ENCODE measurements around the gene ZFX.

Gene ZFX

DNA sequence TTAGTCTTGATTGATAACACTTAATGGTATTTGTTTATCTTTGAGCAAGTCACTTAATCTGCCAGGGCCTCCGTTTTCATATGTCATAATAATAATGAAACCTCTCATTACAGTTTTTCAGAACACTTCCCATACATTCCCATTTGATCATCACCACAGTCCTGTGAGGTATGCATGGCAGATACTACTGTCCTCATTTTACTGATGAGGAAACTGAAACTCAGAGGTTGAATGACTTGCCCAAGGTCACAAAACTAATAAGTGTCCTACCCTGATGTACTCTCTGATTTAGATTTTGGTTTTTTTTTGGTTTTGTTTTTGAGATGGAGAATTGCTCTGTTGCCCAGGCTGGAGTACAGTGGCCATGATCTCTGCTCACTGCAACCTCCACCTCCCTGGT, 25.7 kb downstream of the ZFX start:
- Histone ChIP-seq H4K20me1 (ENCODE audit: insufficient read depth, low read length, poor library complexity, severe bottlenecking) (peaks cover 18% of the 10 kb centered on the region), H3K79me2 (ENCODE audit: insufficient read depth, low read length) (peaks cover 50% of the 10 kb centered on the region), H3K9me2 (replicated peaks; ENCODE audit: low read depth, low read length) (no peaks in the 10 kb centered on the region), H3K9me3 (ENCODE audit: insufficient read depth, low read depth, low read length) (no peaks in the 10 kb centered on the region), H3K9ac (ENCODE audit: low read depth, low read length, poor library complexity, severe bottlenecking) (no peak overlapping the region), H3K36me3 (ENCODE audit: insufficient read depth, low read length) (peaks cover 53% of the 10 kb centered on the region; the same call in 1 of the 2 replicates), H3K27me3 (ENCODE audit: insufficient read depth, low read length, poor library complexity, severe bottlenecking) (no peaks in the 10 kb centered on the region), H3F3A (ENCODE audit: low read depth) (no peaks in the 10 kb centered on the region), H3K4me2 (ENCODE audit: low read depth, low read length, poor library complexity, severe bottlenecking) (no peak overlapping the region), H3K4me1 (ENCODE audit: insufficient read depth, low read length, poor library complexity, severe bottlenecking) (no peaks in the 10 kb centered on the region), H2AFZ (ENCODE audit: low read length) (no peak overlapping the region), H3K4me3 (ENCODE audit: low read length, poor library complexity, severe bottlenecking) (no peak overlapping the region)
- TF ChIP-seq, protein P1, sequence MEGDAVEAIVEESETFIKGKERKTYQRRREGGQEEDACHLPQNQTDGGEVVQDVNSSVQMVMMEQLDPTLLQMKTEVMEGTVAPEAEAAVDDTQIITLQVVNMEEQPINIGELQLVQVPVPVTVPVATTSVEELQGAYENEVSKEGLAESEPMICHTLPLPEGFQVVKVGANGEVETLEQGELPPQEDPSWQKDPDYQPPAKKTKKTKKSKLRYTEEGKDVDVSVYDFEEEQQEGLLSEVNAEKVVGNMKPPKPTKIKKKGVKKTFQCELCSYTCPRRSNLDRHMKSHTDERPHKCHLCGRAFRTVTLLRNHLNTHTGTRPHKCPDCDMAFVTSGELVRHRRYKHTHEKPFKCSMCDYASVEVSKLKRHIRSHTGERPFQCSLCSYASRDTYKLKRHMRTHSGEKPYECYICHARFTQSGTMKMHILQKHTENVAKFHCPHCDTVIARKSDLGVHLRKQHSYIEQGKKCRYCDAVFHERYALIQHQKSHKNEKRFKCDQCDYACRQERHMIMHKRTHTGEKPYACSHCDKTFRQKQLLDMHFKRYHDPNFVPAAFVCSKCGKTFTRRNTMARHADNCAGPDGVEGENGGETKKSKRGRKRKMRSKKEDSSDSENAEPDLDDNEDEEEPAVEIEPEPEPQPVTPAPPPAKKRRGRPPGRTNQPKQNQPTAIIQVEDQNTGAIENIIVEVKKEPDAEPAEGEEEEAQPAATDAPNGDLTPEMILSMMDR (conservative IDR thresholded peaks at IDR 0.05; ENCODE audit: low read length), result no peak
- TF ChIP-seq EZH2phosphoT487 (IDR thresholded peaks at IDR 0.05; ENCODE audit: borderline replicate concordance), result no peak

DNA sequence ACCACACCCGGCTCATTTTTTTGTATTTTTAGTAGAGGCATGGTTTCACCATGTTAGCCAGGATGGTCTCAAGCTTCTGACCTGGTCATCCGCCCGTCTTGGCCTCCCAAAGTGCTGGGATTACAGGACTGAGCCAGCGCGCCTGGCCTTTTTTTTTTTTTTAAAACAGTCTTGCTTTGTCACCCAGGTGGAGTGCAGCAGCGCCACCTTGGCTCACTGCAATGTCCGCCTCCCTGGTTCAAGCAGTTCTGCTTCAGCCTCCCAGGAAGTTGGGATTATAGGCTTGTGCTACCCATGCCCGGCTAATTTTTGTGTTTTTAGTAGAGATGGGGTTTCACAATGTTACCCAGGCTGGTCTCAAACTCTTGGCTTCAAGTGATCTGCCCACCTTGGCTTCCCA, 28.9 kb downstream of the ZFX start:
- Histone ChIP-seq H3K9ac (ENCODE audit: low read depth, low read length, poor library complexity, severe bottlenecking) (no peak overlapping the region), H4K20me1 (ENCODE audit: insufficient read depth, low read length, poor library complexity, severe bottlenecking) (peaks cover 9% of the 10 kb centered on the region), H3K9me3 (ENCODE audit: insufficient read depth, low read depth, low read length) (no peaks in the 10 kb centered on the region), H3K27me3 (ENCODE audit: insufficient read depth, low read length, poor library complexity, severe bottlenecking) (no peaks in the 10 kb centered on the region), H3K4me1 (ENCODE audit: insufficient read depth, low read length, poor library complexity, severe bottlenecking) (no peaks in the 10 kb centered on the region), H3K4me3 (ENCODE audit: low read length, poor library complexity, severe bottlenecking) (no peak overlapping the region), H3F3A (ENCODE audit: low read depth) (no peaks in the 10 kb centered on the region), H3K36me3 (ENCODE audit: insufficient read depth, low read length) (peaks cover 53% of the 10 kb centered on the region; the same call in 1 of the 2 replicates), H3K9me2 (replicated peaks; ENCODE audit: low read depth, low read length) (no peaks in the 10 kb centered on the region), H3K4me2 (ENCODE audit: low read depth, low read length, poor library complexity, severe bottlenecking) (no peak overlapping the region), H2AFZ (ENCODE audit: low read length) (no peak overlapping the region), H3K79me2 (ENCODE audit: insufficient read depth, low read length) (peaks cover 47% of the 10 kb centered on the region)
- TF ChIP-seq, protein P1 (conservative IDR thresholded peaks at IDR 0.05; ENCODE audit: low read length), result no peak
- no peak for TF ChIP-seq EZH2phosphoT487 (IDR thresholded peaks at IDR 0.05; ENCODE audit: borderline replicate concordance)

DNA sequence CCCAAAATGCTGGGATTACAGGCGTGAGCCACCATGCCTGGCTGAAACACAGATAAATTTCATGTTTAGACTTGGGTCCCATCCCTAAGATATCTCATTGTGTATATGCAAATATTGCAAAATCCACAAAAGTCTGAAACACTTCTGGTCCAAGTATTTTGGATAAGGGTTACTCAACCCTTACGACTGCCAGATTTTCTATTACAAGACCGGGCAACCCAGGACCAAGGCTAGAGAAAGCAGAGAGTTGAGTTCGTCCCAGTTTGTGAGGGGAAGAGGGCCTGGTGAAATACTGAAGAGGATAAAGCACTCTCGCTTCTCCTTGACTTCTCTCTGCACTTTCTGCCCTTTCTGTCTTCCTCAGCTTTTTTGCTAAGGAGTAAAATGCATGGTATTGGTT, 34.5 kb downstream of the ZFX start:
- Histone ChIP-seq H2AFZ (ENCODE audit: low read length) (no peak overlapping the region), H3K4me2 (ENCODE audit: low read depth, low read length, poor library complexity, severe bottlenecking) (no peak overlapping the region), H4K20me1 (ENCODE audit: insufficient read depth, low read length, poor library complexity, severe bottlenecking) (peaks cover 14% of the 10 kb centered on the region), H3K9me2 (replicated peaks; ENCODE audit: low read depth, low read length) (no peaks in the 10 kb centered on the region), H3K36me3 (ENCODE audit: insufficient read depth, low read length) (peaks cover 44% of the 10 kb centered on the region; the same call in 1 of the 2 replicates), H3F3A (ENCODE audit: low read depth) (no peaks in the 10 kb centered on the region), H3K79me2 (ENCODE audit: insufficient read depth, low read length) (peaks cover 85% of the 10 kb centered on the region), H3K4me1 (ENCODE audit: insufficient read depth, low read length, poor library complexity, severe bottlenecking) (no peaks in the 10 kb centered on the region), H3K9me3 (ENCODE audit: insufficient read depth, low read depth, low read length) (no peaks in the 10 kb centered on the region), H3K27me3 (ENCODE audit: insufficient read depth, low read length, poor library complexity, severe bottlenecking) (no peaks in the 10 kb centered on the region), H3K4me3 (ENCODE audit: low read length, poor library complexity, severe bottlenecking) (no peak overlapping the region), H3K9ac (ENCODE audit: low read depth, low read length, poor library complexity, severe bottlenecking) (no peak overlapping the region)
- TF ChIP-seq, protein P1 (conservative IDR thresholded peaks at IDR 0.05; ENCODE audit: low read length), result no peak
- no peak for TF ChIP-seq EZH2phosphoT487 (IDR thresholded peaks at IDR 0.05; ENCODE audit: borderline replicate concordance)

Data from Loucy (cell line).